ENCODE results near the gene SYT9.

SYT9 gene

GRCh38 chr11:7256943-7257342 is 5.2 kb downstream of the SYT9 start:
- ChIA-PET POLR2A (no interaction called here), CTCF (interaction anchor here (0.7 to 1.9 kb wide), 2 partner anchors 22 to 149 kb away, joined by 3 to 8 read pairs; no protein-coding TSS in a partner anchor)
- TF ChIP-seq ZNF585B (tag by site-specific recombination; IDR thresholded peaks at IDR 0.05), result no peak

GRCh38 chr11:7257724-7258123 is 6.0 kb downstream of the SYT9 start:
- Histone ChIP-seq H3K36me3 (ENCODE audit: control insufficient read depth in 2 of 2, insufficient read depth in 1 of 2, low read length in 2 of 2) (no peaks in the 10 kb centered on the region), H3K4me3 (ENCODE audit: low read depth, low read length) (no peak overlapping the region), H3K27ac (ENCODE audit: extremely low read depth, low read depth, low read length) (no peak overlapping the region), H3K9me3 (ENCODE audit: control insufficient read depth, insufficient read depth, low read depth, low read length) (no peaks in the 10 kb centered on the region), H3K4me1 (ENCODE audit: control insufficient read depth, insufficient read depth, low read length) (0 out of 2 replicates have a peak, but pooled peaks cover 4% of the 10 kb centered on the region)
- ChIA-PET POLR2A (no interaction called here), CTCF (interaction anchor here (0.6 to 1.2 kb wide), 3 partner anchors 12 to 185 kb away, joined by 3 read pairs; no protein-coding TSS in a partner anchor)
- TF ChIP-seq ZNF138 (tag by site-specific recombination; IDR thresholded peaks at IDR 0.05; ENCODE audit: borderline replicate concordance), result no peak
- no peak for TF ChIP-seq ZNF423 (tag by site-specific recombination; IDR thresholded peaks at IDR 0.05)
- 0 out of 2 replicates have a peak, but pooled peaks have one; percentile 20 for TF ChIP-seq ZIC2 (tag by site-specific recombination; IDR thresholded peaks at IDR 0.05)
- TF ChIP-seq, protein P1, sequence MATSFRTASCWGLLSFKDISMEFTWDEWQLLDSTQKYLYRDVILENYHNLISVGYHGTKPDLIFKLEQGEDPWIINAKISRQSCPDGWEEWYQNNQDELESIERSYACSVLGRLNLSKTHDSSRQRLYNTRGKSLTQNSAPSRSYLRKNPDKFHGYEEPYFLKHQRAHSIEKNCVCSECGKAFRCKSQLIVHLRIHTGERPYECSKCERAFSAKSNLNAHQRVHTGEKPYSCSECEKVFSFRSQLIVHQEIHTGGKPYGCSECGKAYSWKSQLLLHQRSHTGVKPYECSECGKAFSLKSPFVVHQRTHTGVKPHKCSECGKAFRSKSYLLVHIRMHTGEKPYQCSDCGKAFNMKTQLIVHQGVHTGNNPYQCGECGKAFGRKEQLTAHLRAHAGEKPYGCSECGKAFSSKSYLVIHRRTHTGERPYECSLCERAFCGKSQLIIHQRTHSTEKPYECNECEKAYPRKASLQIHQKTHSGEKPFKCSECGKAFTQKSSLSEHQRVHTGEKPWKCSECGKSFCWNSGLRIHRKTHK (tag by site-specific recombination; IDR thresholded peaks at IDR 0.05), result no peak
- TF ChIP-seq ZNF48 (tag by site-specific recombination; IDR thresholded peaks at IDR 0.05), result no peak
- no peak for TF ChIP-seq SALL2 (tag by site-specific recombination; IDR thresholded peaks at IDR 0.05; ENCODE audit: borderline replicate concordance)
- no peak for TF ChIP-seq ZNF701 (tag by site-specific recombination; IDR thresholded peaks at IDR 0.05)
- TF ChIP-seq ZNF639 (tag by site-specific recombination; IDR thresholded peaks at IDR 0.05), result no peak
- TF ChIP-seq GFI1B (tag by site-specific recombination; IDR thresholded peaks at IDR 0.05), result no peak
- TF ChIP-seq, protein P2, sequence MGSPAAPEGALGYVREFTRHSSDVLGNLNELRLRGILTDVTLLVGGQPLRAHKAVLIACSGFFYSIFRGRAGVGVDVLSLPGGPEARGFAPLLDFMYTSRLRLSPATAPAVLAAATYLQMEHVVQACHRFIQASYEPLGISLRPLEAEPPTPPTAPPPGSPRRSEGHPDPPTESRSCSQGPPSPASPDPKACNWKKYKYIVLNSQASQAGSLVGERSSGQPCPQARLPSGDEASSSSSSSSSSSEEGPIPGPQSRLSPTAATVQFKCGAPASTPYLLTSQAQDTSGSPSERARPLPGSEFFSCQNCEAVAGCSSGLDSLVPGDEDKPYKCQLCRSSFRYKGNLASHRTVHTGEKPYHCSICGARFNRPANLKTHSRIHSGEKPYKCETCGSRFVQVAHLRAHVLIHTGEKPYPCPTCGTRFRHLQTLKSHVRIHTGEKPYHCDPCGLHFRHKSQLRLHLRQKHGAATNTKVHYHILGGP (tag by site-specific recombination; IDR thresholded peaks at IDR 0.05), result peak; percentile 53; the same call in 1 of the 2 replicates
- TF ChIP-seq ZNF544 (tag by site-specific recombination; IDR thresholded peaks at IDR 0.05), result no peak
- no peak for TF ChIP-seq ZNF626 (tag by site-specific recombination; IDR thresholded peaks at IDR 0.05)
- no peak for TF ChIP-seq KLF1 (tag by site-specific recombination; IDR thresholded peaks at IDR 0.05)
- TF ChIP-seq, protein P3, sequence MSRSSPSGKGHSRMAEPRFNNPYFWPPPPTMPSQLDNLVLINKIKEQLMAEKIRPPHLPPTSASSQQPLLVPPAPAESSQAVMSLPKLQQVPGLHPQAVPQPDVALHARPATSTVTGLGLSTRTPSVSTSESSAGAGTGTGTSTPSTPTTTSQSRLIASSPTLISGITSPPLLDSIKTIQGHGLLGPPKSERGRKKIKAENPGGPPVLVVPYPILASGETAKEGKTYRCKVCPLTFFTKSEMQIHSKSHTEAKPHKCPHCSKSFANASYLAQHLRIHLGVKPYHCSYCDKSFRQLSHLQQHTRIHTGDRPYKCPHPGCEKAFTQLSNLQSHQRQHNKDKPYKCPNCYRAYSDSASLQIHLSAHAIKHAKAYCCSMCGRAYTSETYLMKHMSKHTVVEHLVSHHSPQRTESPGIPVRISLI (tag by site-specific recombination; IDR thresholded peaks at IDR 0.05), result no peak
- TF ChIP-seq ZBTB6 (tag by site-specific recombination; IDR thresholded peaks at IDR 0.05), result no peak
- TF ChIP-seq MEIS1 (CRISPR knock-in tag; IDR thresholded peaks at IDR 0.05; ENCODE audit: borderline replicate concordance), result no peak
- TF ChIP-seq WT1 (tag by site-specific recombination; IDR thresholded peaks at IDR 0.05), result no peak
- peak; percentile 50; the same call in 1 of the 2 replicates for TF ChIP-seq ZNF335 (tag by site-specific recombination; conservative IDR thresholded peaks at IDR 0.05)
- TF ChIP-seq ZNF214 (tag by site-specific recombination; IDR thresholded peaks at IDR 0.05; ENCODE audit: borderline replicate concordance), result no peak
- TF ChIP-seq HOXC10 (CRISPR knock-in tag; IDR thresholded peaks at IDR 0.05), result no peak
- TF ChIP-seq, protein P4, sequence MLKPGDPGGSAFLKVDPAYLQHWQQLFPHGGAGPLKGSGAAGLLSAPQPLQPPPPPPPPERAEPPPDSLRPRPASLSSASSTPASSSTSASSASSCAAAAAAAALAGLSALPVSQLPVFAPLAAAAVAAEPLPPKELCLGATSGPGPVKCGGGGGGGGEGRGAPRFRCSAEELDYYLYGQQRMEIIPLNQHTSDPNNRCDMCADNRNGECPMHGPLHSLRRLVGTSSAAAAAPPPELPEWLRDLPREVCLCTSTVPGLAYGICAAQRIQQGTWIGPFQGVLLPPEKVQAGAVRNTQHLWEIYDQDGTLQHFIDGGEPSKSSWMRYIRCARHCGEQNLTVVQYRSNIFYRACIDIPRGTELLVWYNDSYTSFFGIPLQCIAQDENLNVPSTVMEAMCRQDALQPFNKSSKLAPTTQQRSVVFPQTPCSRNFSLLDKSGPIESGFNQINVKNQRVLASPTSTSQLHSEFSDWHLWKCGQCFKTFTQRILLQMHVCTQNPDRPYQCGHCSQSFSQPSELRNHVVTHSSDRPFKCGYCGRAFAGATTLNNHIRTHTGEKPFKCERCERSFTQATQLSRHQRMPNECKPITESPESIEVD (tag by site-specific recombination; IDR thresholded peaks at IDR 0.05), result peak; percentile 23; the same call in 1 of the 2 replicates
- TF ChIP-seq ZNF114 (tag by site-specific recombination; IDR thresholded peaks at IDR 0.05), result no peak
- no peak for TF ChIP-seq ZFP41 (tag by site-specific recombination; IDR thresholded peaks at IDR 0.05; ENCODE audit: borderline replicate concordance)
- no peak for TF ChIP-seq KLF9 (tag by site-specific recombination; IDR thresholded peaks at IDR 0.05; ENCODE audit: low read depth)
- no peak for TF ChIP-seq ZNF645 (tag by site-specific recombination; IDR thresholded peaks at IDR 0.05)

More at GRCh38 chr11:7256943-7257342, 5.2 kb downstream of the SYT9 start:
- H3K27ac ChIP-seq (ENCODE audit: extremely low read depth, low read depth, low read length), result no peak overlapping the region
- no peak overlapping the region for H3K4me3 ChIP-seq (ENCODE audit: low read depth, low read length)
- no peaks in the 10 kb centered on the region for H3K36me3 ChIP-seq (ENCODE audit: control insufficient read depth in 2 of 2, insufficient read depth in 1 of 2, low read length in 2 of 2)
- H3K9me3 ChIP-seq (ENCODE audit: control insufficient read depth, insufficient read depth, low read depth, low read length), result no peaks in the 10 kb centered on the region
- 0 out of 2 replicates have a peak, but pooled peaks cover 4% of the 10 kb centered on the region for H3K4me1 ChIP-seq (ENCODE audit: control insufficient read depth, insufficient read depth, low read length)
